Stimulated activated naive CD4-positive, alpha-beta T cell (primary cell): Measurements from ENCODE around the gene SLC4A1.

ENCODE experiments used
- DNase-seq, 6 experiments: peaks; one replicate each; lab custom pipeline; 2025; lab: John Stamatoyannopoulos, UW

The SLC4A1 gene

DNA sequence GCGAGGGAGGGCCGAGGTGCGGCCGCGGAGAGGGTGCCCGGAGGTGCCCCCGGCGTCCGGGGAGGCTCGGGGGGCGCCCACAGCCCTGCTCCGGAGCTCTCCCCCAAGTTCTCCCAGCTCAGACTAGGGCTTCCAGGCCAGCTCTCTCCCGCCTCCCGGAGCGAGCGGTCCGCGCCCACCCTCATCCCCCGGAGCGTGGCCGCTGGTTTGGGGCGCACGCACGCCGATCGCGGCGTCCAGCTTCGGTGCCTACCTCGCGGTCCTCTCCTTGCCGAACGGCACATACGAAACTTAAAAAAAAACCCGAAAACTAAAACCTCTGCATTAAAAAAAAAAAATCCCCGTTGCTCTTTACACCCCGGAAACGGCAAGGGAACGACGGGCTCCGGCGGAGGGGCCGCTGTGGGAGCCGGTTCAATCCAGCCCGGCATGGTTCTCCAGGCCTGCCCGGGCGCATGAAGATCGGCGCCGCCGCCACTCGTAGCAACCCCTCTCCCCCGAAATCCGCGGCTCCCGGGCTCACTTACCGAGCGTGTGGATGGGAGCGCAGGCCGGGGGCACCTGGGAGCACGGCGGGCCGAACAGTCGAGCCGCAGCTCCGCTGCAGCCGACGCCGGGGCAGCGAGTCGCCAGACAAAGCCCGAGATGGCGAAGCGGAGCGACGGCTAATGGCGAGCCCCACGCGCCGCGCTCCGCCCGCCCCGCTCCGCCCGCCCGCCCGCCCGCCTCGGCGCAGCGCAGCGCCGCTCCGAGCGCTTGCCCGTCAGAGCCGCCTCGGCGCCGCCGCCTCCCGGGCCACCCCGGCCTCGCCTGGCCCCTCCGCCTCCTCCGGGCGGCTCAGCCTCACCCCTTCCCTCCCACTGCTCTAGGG, 47.5 kb downstream of the SLC4A1 start:
- peak; percentile 51 to 85 (median 70) for DNase-seq

GRCh38 chr17:44219616-44220212, 48.2 kb downstream of the SLC4A1 start, which contains the start of gene UBTF:
Gene UBTF, minus strand, starts transcription at chr17:44219675. Its CDS starts 1,446 bp downstream, at chr17:44218229.
- DNase-seq: peak; percentile 65 to 88 (median 81)

DNA sequence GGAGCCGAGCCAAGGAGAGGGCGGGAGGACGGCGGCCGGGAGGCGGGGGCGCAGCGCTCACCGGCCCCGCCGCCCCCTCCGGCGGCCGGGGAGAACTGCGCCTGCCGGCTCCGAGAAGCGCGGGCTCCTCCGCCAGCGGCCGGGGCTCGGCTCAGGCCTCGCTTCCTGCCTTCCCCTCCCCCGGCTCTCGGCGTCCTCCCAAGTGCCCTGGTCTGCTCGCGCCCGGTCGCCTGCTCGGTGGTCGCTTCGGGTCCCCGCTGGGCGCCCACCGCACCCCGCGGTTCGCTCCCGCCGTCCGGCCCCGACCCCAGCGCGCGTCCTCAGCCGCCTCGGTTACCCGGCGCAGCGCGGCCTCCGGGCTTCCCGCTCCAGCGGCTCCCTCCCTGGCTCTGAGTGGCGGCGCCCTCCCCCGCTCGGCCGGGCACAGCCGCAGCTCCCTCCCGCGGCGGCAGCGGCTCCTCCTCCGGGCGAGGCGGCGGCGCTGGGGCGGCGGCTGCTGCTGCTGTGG, 48.8 kb downstream of the SLC4A1 start:
- peak; percentile 61 to 91 (median 74) for DNase-seq

DNA sequence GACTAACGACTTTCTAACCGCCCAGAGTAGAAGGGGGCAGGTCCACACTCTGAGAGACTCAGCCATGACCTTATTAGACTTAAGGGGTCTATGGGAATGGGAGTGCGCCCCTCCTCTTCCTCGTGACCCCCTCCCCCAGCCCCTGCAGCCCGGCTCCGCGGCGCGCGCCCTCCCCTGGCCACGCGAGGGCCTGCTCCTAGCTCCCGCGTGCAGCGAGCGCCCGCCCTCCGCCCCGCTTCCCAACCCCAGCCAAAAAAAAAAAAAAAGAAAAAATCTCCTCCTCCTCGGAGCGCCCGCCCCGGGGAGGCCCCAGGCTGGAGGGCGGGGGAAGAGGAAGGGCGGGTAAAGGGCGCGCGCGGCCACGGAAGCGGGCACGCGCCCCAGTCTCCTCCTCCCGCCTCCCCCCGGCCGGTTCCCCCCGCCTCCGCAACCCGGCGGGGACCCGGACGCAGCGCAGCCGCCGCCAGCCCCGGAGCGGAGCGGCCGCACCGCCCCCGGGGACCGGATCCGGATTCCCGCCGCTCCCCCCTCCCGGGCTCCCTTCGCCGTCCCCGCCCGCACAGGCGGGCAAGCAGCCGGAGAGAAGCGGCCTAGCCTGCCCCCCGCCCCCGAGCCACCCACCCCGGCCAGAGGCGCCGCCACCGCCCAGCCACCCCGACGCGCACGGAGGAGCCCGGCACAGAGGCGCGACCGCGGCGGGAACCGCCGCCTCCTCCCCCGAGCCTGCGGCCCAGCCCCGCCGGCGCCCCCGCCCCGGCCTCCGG, 49.4 kb downstream of the SLC4A1 start:
- peak; percentile 79 to 92 (median 86) for DNase-seq

GRCh38 chr17:44217738-44218343, 50.1 kb downstream of the SLC4A1 start:
- DNase-seq: peak in 1 of 6 experiments; percentile 25

GRCh38 chr17:44216694-44217093, 51.2 kb downstream of the SLC4A1 start:
- DNase-seq: peak in 1 of 6 experiments; percentile 36

DNA sequence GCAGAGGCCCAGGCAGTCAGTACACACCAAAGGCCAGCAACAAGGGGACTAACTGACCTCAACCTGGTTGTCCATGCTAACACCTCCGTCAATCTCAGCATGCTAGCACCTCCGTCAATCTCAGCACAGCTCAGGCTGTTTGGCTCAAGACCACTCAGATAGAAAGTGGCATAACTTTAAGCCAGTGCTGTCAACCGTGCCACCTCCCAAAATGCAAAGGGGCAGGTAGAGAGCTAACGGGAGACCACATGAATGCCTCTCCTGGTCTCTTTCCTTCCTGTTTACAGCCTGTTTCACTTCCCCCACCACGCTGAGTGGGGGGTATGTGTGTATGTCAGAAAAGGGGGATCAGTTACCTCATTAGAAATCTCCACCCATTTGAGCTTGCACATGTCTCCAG, 51.8 kb downstream of the SLC4A1 start:
- peak in 5 of 6 experiments; percentile 15 to 70 (median 60) for DNase-seq

- DNase-seq: no peak
Observed at GRCh38 chr17:44214896-44215295, 53.0 kb downstream of the SLC4A1 start.

- DNase-seq: no peak
Observed at GRCh38 chr17:44214230-44214494, 53.8 kb downstream of the SLC4A1 start.

- DNase-seq: no peak
Observed at GRCh38 chr17:44213403-44214229, 54.3 kb downstream of the SLC4A1 start.

GRCh38 chr17:44212507-44213402, 55.2 kb downstream of the SLC4A1 start:
- no peak for DNase-seq

- DNase-seq: no peak
Observed at GRCh38 chr17:44211281-44212265, 56.4 kb downstream of the SLC4A1 start.

GRCh38 chr17:44210342-44211192, 57.4 kb downstream of the SLC4A1 start:
- peak; percentile 84 to 93 (median 86) for DNase-seq

GRCh38 chr17:44209786-44210341, 58.1 kb downstream of the SLC4A1 start:
- no peak for DNase-seq

GRCh38 chr17:44207743-44208142, 60.2 kb downstream of the SLC4A1 start:
- DNase-seq: no peak

DNA sequence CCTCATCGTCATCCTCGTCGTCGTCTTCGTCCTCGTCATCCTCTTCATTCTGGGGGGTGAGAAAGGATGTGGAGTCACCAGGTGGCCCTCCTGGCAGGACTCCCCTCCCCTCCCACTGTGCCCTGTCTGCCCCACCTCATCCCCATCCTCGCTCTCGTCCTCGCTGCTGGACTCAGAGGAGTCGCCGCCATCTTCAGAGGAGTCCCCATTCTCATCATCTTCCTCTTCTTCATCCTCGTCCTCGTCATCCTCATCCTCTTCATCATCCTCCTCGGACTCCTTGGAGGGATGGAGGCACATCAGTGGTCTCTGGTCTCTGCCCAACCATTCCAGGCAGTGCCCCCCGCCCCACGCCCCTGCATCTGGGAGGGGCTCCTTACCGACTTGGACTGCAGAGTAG, 60.6 kb downstream of the SLC4A1 start:
- DNase-seq: no peak

- no peak for DNase-seq
Observed at GRCh38 chr17:44206825-44207155, 61.1 kb downstream of the SLC4A1 start.
